H9 (cell line): ENCODE results near the gene MON1A. TPM values are rescaled to one million over a fixed set of nuclear protein-coding genes. Genes with fewer than 3 reads are reported as not detected.
A peak's percentile ranks its signal among the peaks of the same experiment; 100 is the strongest.

ENCODE experiments used
- DNase-seq: peaks from one replicate; pipeline ENCODE4 v3.0.0-alpha.2; 2017
- H2AFZ ChIP-seq: one replicate; pipeline ENCODE4 v1.6.1; 2013; ENCODE audit warnings: mild to moderate bottlenecking, low read length, control low read depth, moderate library complexity
- H2AK5ac ChIP-seq: 2 replicates; pipeline ENCODE4 v1.6.1; 2013; ENCODE audit warnings: low read length, control low read depth, mixed read lengths; ENCODE audit not compliant: insufficient read length
- H2BK120ac ChIP-seq: one replicate; pipeline ENCODE4 v1.6.1; 2013; ENCODE audit warnings: low read depth, mild to moderate bottlenecking, low read length, control low read depth, inconsistent platforms; ENCODE audit not compliant: poor library complexity, severe bottlenecking
- H2BK12ac ChIP-seq: 2 replicates; pipeline ENCODE4 v1.6.1; 2013; ENCODE audit warnings: low read length, control low read depth, mixed read lengths, low read depth; ENCODE audit not compliant: insufficient read length
- H2BK15ac ChIP-seq: 2 replicates; pipeline ENCODE4 v1.6.1; 2013; ENCODE audit warnings: low read depth, low read length, control low read depth
- H2BK20ac ChIP-seq: one replicate; pipeline ENCODE4 v1.6.1; 2013; ENCODE audit warnings: low read depth, mild to moderate bottlenecking, low read length, control low read depth, inconsistent platforms; ENCODE audit not compliant: poor library complexity, severe bottlenecking
- H2BK5ac ChIP-seq: 2 replicates; pipeline ENCODE4 v1.6.1; 2013; ENCODE audit warnings: low read length, control low read depth, mixed read lengths; ENCODE audit not compliant: insufficient read length
- H3K14ac ChIP-seq: 2 replicates; pipeline ENCODE4 v1.6.1; 2013; ENCODE audit warnings: low read length, control low read depth; ENCODE audit not compliant: insufficient read depth
- H3K18ac ChIP-seq: 2 replicates; pipeline ENCODE4 v1.6.1; 2013; ENCODE audit warnings: low read depth, mild to moderate bottlenecking, mixed read lengths, low read length, control low read depth; ENCODE audit not compliant: insufficient read length
- H3K23ac ChIP-seq: 2 replicates; pipeline ENCODE4 v1.6.1; 2013; ENCODE audit warnings: low read length, control low read depth, mixed read lengths, low read depth; ENCODE audit not compliant: insufficient read length
- H3K23me2 ChIP-seq: 2 replicates; pipeline ENCODE4 v1.6.1; 2013; ENCODE audit warnings: low read depth, mild to moderate bottlenecking, mixed read lengths, low read length, control low read depth; ENCODE audit not compliant: insufficient read length, poor library complexity, severe bottlenecking
- H3K27ac ChIP-seq: 2 replicates; pipeline ENCODE4 v1.5.1; 2013; ENCODE audit warnings: low read length, control low read depth, mixed read lengths, low read depth; ENCODE audit not compliant: insufficient read length
- H3K27me3 ChIP-seq: 2 replicates; pipeline ENCODE4 v1.6.1; 2013; ENCODE audit warnings: low read length, control low read depth, inconsistent platforms; ENCODE audit not compliant: insufficient read depth
- H3K4ac ChIP-seq: 2 replicates; pipeline ENCODE4 v1.6.1; 2013; ENCODE audit warnings: low read depth, mild to moderate bottlenecking, control low read depth, inconsistent platforms, low read length, moderate library complexity
- H3K4me1 ChIP-seq: 2 replicates; pipeline ENCODE4 v1.6.1; 2013; ENCODE audit warnings: low read length, control low read depth, inconsistent platforms; ENCODE audit not compliant: insufficient read depth
- H3K4me2 ChIP-seq: 2 replicates; pipeline ENCODE4 v1.6.1; 2013; ENCODE audit warnings: low read length, control low read depth, mixed read lengths; ENCODE audit not compliant: insufficient read length, insufficient read depth
- H3K56ac ChIP-seq: 2 replicates; pipeline ENCODE4 v1.6.1; 2013; ENCODE audit warnings: low read depth, mild to moderate bottlenecking, mixed read lengths, low read length, control low read depth; ENCODE audit not compliant: insufficient read length
- H3K79me1 ChIP-seq: 2 replicates; pipeline ENCODE4 v1.6.1; 2013; ENCODE audit warnings: low read depth, mild to moderate bottlenecking, moderate library complexity, low read length, control low read depth, inconsistent platforms; ENCODE audit not compliant: insufficient read depth, poor library complexity, severe bottlenecking
- H3K79me2 ChIP-seq: 2 replicates; pipeline ENCODE4 v1.6.1; 2013; ENCODE audit warnings: low read length, control low read depth, inconsistent platforms; ENCODE audit not compliant: insufficient read depth
- H3K9ac ChIP-seq: 2 replicates; pipeline ENCODE4 v1.6.1; 2013; ENCODE audit warnings: low read length, control low read depth, mixed read lengths; ENCODE audit not compliant: insufficient read length; ENCODE audit errors: extremely low read depth
- H3K9me3 ChIP-seq: one replicate; pipeline ENCODE4 v1.6.1; 2013; ENCODE audit warnings: low read depth, low read length, inconsistent platforms; ENCODE audit not compliant: control insufficient read depth
- H3T11ph ChIP-seq: one replicate; pipeline ENCODE4 v1.6.1; 2013; ENCODE audit warnings: mild to moderate bottlenecking, low read length, control low read depth, inconsistent platforms
- H4K20me1 ChIP-seq: one replicate; pipeline ENCODE4 v1.6.1; 2013; ENCODE audit not compliant: control insufficient read depth, insufficient read length, insufficient read depth
- H4K5ac ChIP-seq: 2 replicates; pipeline ENCODE4 v1.6.1; 2013; ENCODE audit warnings: low read depth, mild to moderate bottlenecking, mixed read lengths, low read length, control low read depth; ENCODE audit not compliant: insufficient read length
- H4K8ac ChIP-seq: replicated peaks from 2 replicates; pipeline ENCODE4 v1.6.1; 2013; ENCODE audit warnings: low read length, control low read depth, mixed read lengths, low read depth; ENCODE audit not compliant: insufficient read length
- H4K91ac ChIP-seq: 2 replicates; pipeline ENCODE4 v1.6.1; 2013; ENCODE audit warnings: low read depth, mild to moderate bottlenecking, moderate library complexity, mixed read lengths, low read length, control low read depth; ENCODE audit not compliant: insufficient read length
- H3K27ac Mint-ChIP-seq, 3 experiments: 2 replicates in 2 of 3; 3 replicates in 1 of 3; pipeline ENCODE4 v1.8.0; 2020 to 2021; ENCODE audit warnings: mixed read lengths in 3 of 3, mild to moderate bottlenecking in 1 of 3, moderate library complexity in 1 of 3
- H3K27me3 Mint-ChIP-seq: 2 replicates; pipeline ENCODE4 v1.8.0; 2021; ENCODE audit warnings: low read depth, mild to moderate bottlenecking, moderate library complexity, mixed read lengths
- H3K36me3 Mint-ChIP-seq, 3 experiments: 2 replicates in 2 of 3; 3 replicates in 1 of 3; pipeline ENCODE4 v1.8.0; 2020 to 2021; ENCODE audit warnings: low read depth in 3 of 3, mixed read lengths in 3 of 3; ENCODE audit not compliant: insufficient read depth in 1 of 3
- H3K4me1 Mint-ChIP-seq, 2 experiments: 2 replicates each; pipeline ENCODE4 v1.8.0; 2020; ENCODE audit warnings: mixed read lengths in 2 of 2
- H3K4me3 Mint-ChIP-seq, 2 experiments: 2 replicates in 1 of 2; 3 replicates in 1 of 2; pipeline ENCODE4 v1.8.0; 2020 to 2021; ENCODE audit warnings: mild to moderate bottlenecking in 2 of 2, mixed read lengths in 2 of 2, moderate library complexity in 1 of 2
- H3K9me3 Mint-ChIP-seq, 2 experiments: 2 replicates in 1 of 2; 3 replicates in 1 of 2; pipeline ENCODE4 v1.8.0; 2020; ENCODE audit warnings: mild to moderate bottlenecking in 2 of 2, mixed read lengths in 2 of 2, moderate library complexity in 1 of 2
- WGBS: extraction: QIAGEN DNeasy Blood & Tissue Kit; methylation state at CpG from one replicate; pipeline ENCODE4 v1.1.7; 2013; ENCODE audit warnings: missing lambda C conversion rate, low lambda C conversion rate, mixed read lengths; ENCODE audit not compliant: insufficient read length; ENCODE audit errors: extremely low coverage; 5-methylcytosine and 5-hydroxymethylcytosine counted together
- total RNA-seq: library from RNA; stranded (reverse); gene quantifications from 2 replicates; pipeline ENCODE4 v1.2.1, GENCODE V29; 2021
- TF ChIP-seq, protein P1 (sequence below): fragments of 200-600 bp; sonication (generic); conservative IDR thresholded peaks from 3 replicates; pipeline ENCODE4 v1.8.0; 2021; ENCODE audit warnings: antibody characterized with exemption, mild to moderate bottlenecking

Gene MON1A
- total RNA-seq, 1 experiment from 2014 or later, result 10.0 TPM

DNA sequence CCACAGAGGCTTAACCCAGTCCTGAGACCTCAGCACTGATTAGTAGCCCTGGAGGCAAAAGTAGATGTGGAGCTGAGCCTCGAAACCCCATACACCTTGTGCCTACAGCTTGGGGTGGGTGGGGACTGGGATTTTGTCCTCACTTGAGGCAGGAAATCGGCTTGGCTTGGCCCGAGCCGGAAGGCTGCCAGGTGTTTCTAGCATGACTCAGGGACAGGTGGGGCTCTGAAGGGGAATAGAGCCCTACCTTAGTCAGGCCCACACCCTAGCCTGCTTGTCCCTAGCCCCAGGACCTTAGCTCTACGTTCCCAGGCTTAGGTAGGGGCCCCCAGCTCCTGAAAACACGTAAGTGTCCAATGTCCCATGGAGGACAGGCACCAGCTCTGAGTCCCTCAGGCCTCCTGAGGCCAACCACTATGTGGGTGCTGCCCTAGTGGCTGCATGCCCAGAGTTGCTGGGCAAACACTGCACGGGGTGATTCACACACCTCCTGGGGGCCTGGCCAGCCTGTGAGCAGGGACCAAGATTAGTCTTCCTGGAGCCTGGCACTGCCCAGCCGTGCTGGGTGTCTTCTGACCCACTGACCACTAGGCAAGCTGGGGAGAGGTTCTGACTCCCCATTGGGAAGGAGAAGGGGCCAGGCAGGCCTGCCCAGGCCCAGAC lies 29.0 kb downstream of the MON1A start:
- H3K27me3 ChIP-seq, result no peaks in the 10 kb centered on the region
- H4K91ac ChIP-seq, result no peak overlapping the region
- H3T11ph ChIP-seq, result no peak overlapping the region
- H2BK120ac ChIP-seq, result no peak overlapping the region
- TF ChIP-seq, protein P1, sequence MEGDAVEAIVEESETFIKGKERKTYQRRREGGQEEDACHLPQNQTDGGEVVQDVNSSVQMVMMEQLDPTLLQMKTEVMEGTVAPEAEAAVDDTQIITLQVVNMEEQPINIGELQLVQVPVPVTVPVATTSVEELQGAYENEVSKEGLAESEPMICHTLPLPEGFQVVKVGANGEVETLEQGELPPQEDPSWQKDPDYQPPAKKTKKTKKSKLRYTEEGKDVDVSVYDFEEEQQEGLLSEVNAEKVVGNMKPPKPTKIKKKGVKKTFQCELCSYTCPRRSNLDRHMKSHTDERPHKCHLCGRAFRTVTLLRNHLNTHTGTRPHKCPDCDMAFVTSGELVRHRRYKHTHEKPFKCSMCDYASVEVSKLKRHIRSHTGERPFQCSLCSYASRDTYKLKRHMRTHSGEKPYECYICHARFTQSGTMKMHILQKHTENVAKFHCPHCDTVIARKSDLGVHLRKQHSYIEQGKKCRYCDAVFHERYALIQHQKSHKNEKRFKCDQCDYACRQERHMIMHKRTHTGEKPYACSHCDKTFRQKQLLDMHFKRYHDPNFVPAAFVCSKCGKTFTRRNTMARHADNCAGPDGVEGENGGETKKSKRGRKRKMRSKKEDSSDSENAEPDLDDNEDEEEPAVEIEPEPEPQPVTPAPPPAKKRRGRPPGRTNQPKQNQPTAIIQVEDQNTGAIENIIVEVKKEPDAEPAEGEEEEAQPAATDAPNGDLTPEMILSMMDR, result no peak
- H3K9ac ChIP-seq, result no peak overlapping the region
- no peak overlapping the region for H3K27ac ChIP-seq
- no peaks in the 10 kb centered on the region for H3K27me3 Mint-ChIP-seq
- no peak overlapping the region for H3K4me3 Mint-ChIP-seq
- no peaks in the 10 kb centered on the region for H3K23me2 ChIP-seq
- no peak overlapping the region for H4K8ac ChIP-seq
- H3K36me3 Mint-ChIP-seq, result no peaks in the 10 kb centered on the region; a peak in 1 of 7 replicates
- H2AK5ac ChIP-seq, result no peak overlapping the region
- no peak overlapping the region for H2BK20ac ChIP-seq
- peaks cover 5% of the 10 kb centered on the region for H4K20me1 ChIP-seq
- H2BK15ac ChIP-seq, result no peak overlapping the region
- peaks cover 2% of the 10 kb centered on the region; the same call in 1 of the 2 replicates for H3K4me1 ChIP-seq
- DNase-seq, result peak; percentile 59
- H2AFZ ChIP-seq, result no peak overlapping the region
- no peak overlapping the region for H3K4me2 ChIP-seq
- no peaks in the 10 kb centered on the region for H3K79me2 ChIP-seq
- H4K5ac ChIP-seq, result no peak overlapping the region
- no peak overlapping the region for H3K27ac Mint-ChIP-seq
- no peaks in the 10 kb centered on the region for H3K9me3 ChIP-seq
- no peak overlapping the region; the same call in 1 of the 2 replicates for H3K14ac ChIP-seq
- H2BK5ac ChIP-seq, result no peak overlapping the region
- peaks cover 9 to 20% of the 10 kb centered on the region in 2 experiments for H3K4me1 Mint-ChIP-seq
- no peak overlapping the region for H3K18ac ChIP-seq
- H3K4ac ChIP-seq, result no peak overlapping the region
- no peak overlapping the region for H3K56ac ChIP-seq
- H3K9me3 Mint-ChIP-seq, result no peaks in the 10 kb centered on the region; a peak in 1 of 5 replicates
- no peak overlapping the region for H2BK12ac ChIP-seq
- WGBS, result no CpG with 5 or more reads among the region's 8 CpGs
- no peaks in the 10 kb centered on the region for H3K79me1 ChIP-seq
- H3K23ac ChIP-seq, result no peak overlapping the region
